B cell (primary cell): ENCODE measurements around the gene NOS1AP. TPM values are rescaled to one million over a fixed set of nuclear protein-coding genes. Genes with fewer than 3 reads are reported as not detected.

ENCODE experiments used
- ATAC-seq: fragments of 200-7000 bp; cut with Tn5 transposase; one replicate; pipeline ENCODE4 v1.10.0; 2021; ENCODE audit warnings: low read depth, mild to moderate bottlenecking, moderate number of reproducible peaks, moderate library complexity
- CTCF ChIA-PET: fragments of 350-600 bp; sonication (Branson Sonifier 250); formaldehyde crosslinking; loops from one replicate; lab custom pipeline; 2021; ENCODE audit warnings: antibody characterized with exemption, inconsistent platforms; lab: Charles Lee
- POLR2A ChIA-PET: fragments of 350-600 bp; sonication (Branson Sonifier 250); formaldehyde crosslinking; loops from one replicate; lab custom pipeline; 2021; ENCODE audit warnings: antibody characterized with exemption; lab: Charles Lee
- DNase-seq: peaks from one replicate; pipeline ENCODE4 v3.0.0; 2013
- H2AFZ ChIP-seq: 2 replicates; pipeline ENCODE4 v1.6.1; 2012; ENCODE audit warnings: mild to moderate bottlenecking, low read depth, low read length; ENCODE audit not compliant: insufficient read depth, poor library complexity, severe bottlenecking
- H3K27ac ChIP-seq, 2 donors: 1 replicate in 1 of 2; 2 replicates in 1 of 2; pipeline ENCODE4 v1.5.1; 2012 to 2013; ENCODE audit warnings: low read length in 2 of 2, mild to moderate bottlenecking in 2 of 2, moderate library complexity in 1 of 2
- H3K27me3 ChIP-seq, 4 experiments: fragments of 200-600 bp in 1 of 4; sonication (generic) in 1 of 4; replicated peaks in 1 of 4; 1 replicate in 2 of 4; 2 replicates in 2 of 4; pipeline versions ENCODE4 v1.6.1 to v1.7.0; 2013 to 2016; ENCODE audit warnings: low read length in 3 of 4, mild to moderate bottlenecking in 2 of 4, mixed read lengths in 1 of 4, moderate library complexity in 1 of 4; ENCODE audit not compliant: insufficient read depth in 4 of 4, control insufficient read depth in 3 of 4; ENCODE audit errors: control extremely low read depth in 1 of 4
- H3K36me3 ChIP-seq, 2 experiments: replicated peaks in 1 of 2; 1 replicate in 1 of 2; 2 replicates in 1 of 2; pipeline versions ENCODE4 v1.6.1 to v1.7.1; 2013; ENCODE audit warnings: low read length in 1 of 2; ENCODE audit not compliant: insufficient read depth in 2 of 2, control insufficient read depth in 1 of 2; ENCODE audit errors: control extremely low read depth in 1 of 2, extremely low read depth in 1 of 2
- H3K4me1 ChIP-seq, 2 donors: fragments of 200-600 bp in 1 of 2; sonication (generic) in 1 of 2; 1 replicate in 1 of 2; 2 replicates in 1 of 2; pipeline versions ENCODE4 v1.5.1 to v1.6.1; 2013 to 2017; ENCODE audit warnings: low read length in 2 of 2; ENCODE audit not compliant: control insufficient read depth in 2 of 2, insufficient read depth in 2 of 2
- H3K4me2 ChIP-seq: replicated peaks from 2 replicates; pipeline ENCODE3; 2012; ENCODE audit warnings: mild to moderate bottlenecking, low read depth, low read length; ENCODE audit not compliant: poor library complexity, severe bottlenecking
- H3K4me3 ChIP-seq, 5 experiments: fragments of 200-600 bp in 1 of 5; sonication (generic) in 1 of 5; 1 replicate in 3 of 5; 2 replicates in 2 of 5; pipeline versions ENCODE4 v1.5.1 to v1.7.0; 2011 to 2016; ENCODE audit warnings: low read length in 4 of 5, mild to moderate bottlenecking in 4 of 5, low read depth in 2 of 5, control low read depth in 1 of 5, moderate library complexity in 1 of 5; ENCODE audit not compliant: insufficient read depth in 1 of 5; ENCODE audit errors: control extremely low read depth in 1 of 5, extremely low read depth in 1 of 5
- H3K79me2 ChIP-seq: fragments of 200-600 bp; sonication (generic); one replicate; pipeline ENCODE4 v1.6.0; 2016; ENCODE audit warnings: low read length; ENCODE audit not compliant: control insufficient read depth, insufficient read depth
- H3K9ac ChIP-seq: fragments of 200-600 bp; sonication (generic); 2 replicates; pipeline ENCODE4 v1.6.1; 2017; ENCODE audit warnings: mild to moderate bottlenecking, low read length, moderate library complexity
- H3K9me3 ChIP-seq, 3 donors: one replicate each; pipeline versions ENCODE4 v1.6.1 to v1.7.1; 2013; ENCODE audit warnings: low read length in 2 of 3; ENCODE audit not compliant: control insufficient read depth in 2 of 3, insufficient read depth in 1 of 3; ENCODE audit errors: control extremely low read depth in 1 of 3
- H4K20me1 ChIP-seq: 2 replicates; pipeline ENCODE4 v1.6.0; 2012; ENCODE audit warnings: mild to moderate bottlenecking, low read length; ENCODE audit not compliant: insufficient read depth, control insufficient read depth, poor library complexity, severe bottlenecking
- H3K27ac Mint-ChIP-seq: one replicate; pipeline ENCODE4 v1.8.0; 2021; ENCODE audit warnings: mixed read lengths
- H3K27me3 Mint-ChIP-seq: one replicate; pipeline ENCODE4 v1.8.0; 2021; ENCODE audit warnings: mixed read lengths
- H3K4me1 Mint-ChIP-seq: one replicate; pipeline ENCODE4 v1.8.0; 2021; ENCODE audit warnings: mixed read lengths
- H3K4me3 Mint-ChIP-seq: one replicate; pipeline ENCODE4 v1.8.0; 2021; ENCODE audit warnings: mixed read lengths
- H3K9me3 Mint-ChIP-seq: one replicate; pipeline ENCODE4 v1.8.0; 2022; ENCODE audit warnings: mixed read lengths; ENCODE audit not compliant: insufficient read depth
- EZH2 ChIP-seq: IDR thresholded peaks from 2 replicates; pipeline ENCODE4 v1.6.1; 2012; ENCODE audit warnings: borderline replicate concordance, low read depth, mild to moderate bottlenecking, moderate library complexity, low read length; ENCODE audit not compliant: insufficient read depth, poor library complexity, severe bottlenecking
- WGBS: methylation state at CpG from one replicate; pipeline ENCODE4 v1.1.5; 2013; ENCODE audit warnings: missing lambda C conversion rate; ENCODE audit not compliant: insufficient coverage; 5-methylcytosine and 5-hydroxymethylcytosine counted together
- intact Hi-C: fragments of 100-400 bp; cut with micrococcal nuclease; formaldehyde crosslinking; loops from one replicate; pipeline ENCODE4 v1.10.0; 2022
- polyA plus RNA-seq: library from polyadenylated mRNA; depleted of rRNA; stranded (reverse); fragments of >200 nt; gene quantifications from 2 replicates; pipeline ENCODE4 v1.2.3, GENCODE V29; 2012
- total RNA-seq, 2 donors: library from RNA; stranded (reverse); fragments of 120-200 nt in 1 of 2; gene quantifications; 1 replicate in 1 of 2; 2 replicates in 1 of 2; pipeline versions ENCODE4 v1.2.3 to v1.2.4, GENCODE V29; 2013 to 2022
- TF ChIP-seq, protein P1 (sequence below): fragments of 200-600 bp; IDR thresholded peaks from one replicate; pipeline ENCODE4 v1.8.0; 2022; ENCODE audit warnings: antibody characterized with exemption, mild to moderate bottlenecking

Gene NOS1AP
- total and polyA plus RNA-seq, 2 donors (not counting 1 experiment from before 2014, with no cell fraction given), result 0.32 TPM; not detected in 1

DNA sequence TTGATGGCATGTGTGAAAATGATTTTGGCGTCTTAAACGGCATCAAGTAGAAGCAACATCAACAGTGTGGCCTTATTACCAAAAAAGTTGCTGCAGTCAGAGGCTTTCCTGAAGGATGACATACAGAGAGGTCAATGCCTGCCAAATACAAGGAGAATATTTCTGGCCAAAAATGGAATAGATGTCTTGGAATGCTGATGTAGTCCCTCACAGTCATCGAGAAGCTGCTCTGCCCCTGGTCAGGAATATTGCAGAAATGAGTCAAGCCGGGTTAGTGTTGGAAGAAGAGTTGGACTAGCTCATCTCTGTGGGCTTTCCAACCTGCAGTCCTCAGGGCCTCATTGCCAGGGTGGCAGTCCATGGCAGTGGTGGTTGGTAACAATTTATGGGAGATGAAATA is 42.1 kb downstream of the NOS1AP start:
- POLR2A ChIA-PET, result no interaction called here
- Histone ChIP-seq H3K4me2 (no peak overlapping the region), H3K27me3 (peaks cover 0 to 5% (median 0%) of the 10 kb centered on the region in 4 experiments), H3K27ac (no peak overlapping the region), H3K9me3 (peaks cover 0 to 7% (median 0%) of the 10 kb centered on the region in 3 donors), H3K4me3 (no peak overlapping the region), H3K4me1 (no peaks in the 10 kb centered on the region), H3K36me3 (no peaks in the 10 kb centered on the region), H2AFZ (no peak overlapping the region), H3K79me2 (no peaks in the 10 kb centered on the region), H4K20me1 (no peaks in the 10 kb centered on the region), H3K9ac (no peak overlapping the region)
- no peak for DNase-seq
- intact Hi-C loops, result no loop called here
- TF ChIP-seq, protein P1, sequence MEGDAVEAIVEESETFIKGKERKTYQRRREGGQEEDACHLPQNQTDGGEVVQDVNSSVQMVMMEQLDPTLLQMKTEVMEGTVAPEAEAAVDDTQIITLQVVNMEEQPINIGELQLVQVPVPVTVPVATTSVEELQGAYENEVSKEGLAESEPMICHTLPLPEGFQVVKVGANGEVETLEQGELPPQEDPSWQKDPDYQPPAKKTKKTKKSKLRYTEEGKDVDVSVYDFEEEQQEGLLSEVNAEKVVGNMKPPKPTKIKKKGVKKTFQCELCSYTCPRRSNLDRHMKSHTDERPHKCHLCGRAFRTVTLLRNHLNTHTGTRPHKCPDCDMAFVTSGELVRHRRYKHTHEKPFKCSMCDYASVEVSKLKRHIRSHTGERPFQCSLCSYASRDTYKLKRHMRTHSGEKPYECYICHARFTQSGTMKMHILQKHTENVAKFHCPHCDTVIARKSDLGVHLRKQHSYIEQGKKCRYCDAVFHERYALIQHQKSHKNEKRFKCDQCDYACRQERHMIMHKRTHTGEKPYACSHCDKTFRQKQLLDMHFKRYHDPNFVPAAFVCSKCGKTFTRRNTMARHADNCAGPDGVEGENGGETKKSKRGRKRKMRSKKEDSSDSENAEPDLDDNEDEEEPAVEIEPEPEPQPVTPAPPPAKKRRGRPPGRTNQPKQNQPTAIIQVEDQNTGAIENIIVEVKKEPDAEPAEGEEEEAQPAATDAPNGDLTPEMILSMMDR, result no peak
- TF ChIP-seq EZH2, result no peak
- CTCF ChIA-PET, result no interaction called here
- H3K27me3 Mint-ChIP-seq, result peaks cover 46% of the 10 kb centered on the region
- no peaks in the 10 kb centered on the region for H3K4me1 Mint-ChIP-seq
- 89% methylated on average over 4 of the region's 4 CpGs for WGBS
- ATAC-seq, result no peak
- H3K9me3 Mint-ChIP-seq, result peaks cover 3% of the 10 kb centered on the region
- no peak overlapping the region for H3K27ac Mint-ChIP-seq
- no peak overlapping the region for H3K4me3 Mint-ChIP-seq

GRCh38 chr1:162113419-162113818 is 43.9 kb downstream of the NOS1AP start:
- Histone ChIP-seq H2AFZ (no peak overlapping the region), H3K27me3 (peaks cover 0 to 5% (median 0%) of the 10 kb centered on the region in 4 experiments), H3K4me1 (no peaks in the 10 kb centered on the region), H3K79me2 (no peaks in the 10 kb centered on the region), H3K4me2 (no peak overlapping the region), H3K4me3 (no peak overlapping the region), H4K20me1 (no peaks in the 10 kb centered on the region), H3K27ac (no peak overlapping the region), H3K36me3 (no peaks in the 10 kb centered on the region), H3K9ac (no peak overlapping the region), H3K9me3 (peaks cover 0 to 4% (median 0%) of the 10 kb centered on the region in 3 donors)
- CTCF ChIA-PET, result no interaction called here
- DNase-seq, result no peak
- TF ChIP-seq, protein P1, result no peak
- TF ChIP-seq EZH2, result no peak
- Mint-ChIP-seq H3K27ac (no peak overlapping the region), H3K27me3 (peaks cover 53% of the 10 kb centered on the region), H3K4me3 (no peak overlapping the region), H3K4me1 (no peaks in the 10 kb centered on the region), H3K9me3 (peaks cover 3% of the 10 kb centered on the region)
- POLR2A ChIA-PET, result no interaction called here
- intact Hi-C loops, result no loop called here
- WGBS, result 70% methylated on average over 3 of the region's 6 CpGs
- no peak for ATAC-seq
